ENCODE results near the gene CCDC134. TPM values are rescaled to one million over a fixed set of nuclear protein-coding genes. Genes with fewer than 3 reads are reported as not detected.

Gene CCDC134
- 10 to 100 TPM; 14.4 to 15.8 TPM for total RNA-seq

GRCh38 chr22:41800348-41801146 is at the start of gene CCDC134:
Gene CCDC134, plus strand, starts transcription at chr22:41800679. Its CDS starts 8,212 bp downstream, at chr22:41808891.
- Mint-ChIP-seq H3K27me3 (no peaks in the 10 kb centered on the region), H3K4me3 (peak within 1 kb of the TSS; percentile 96), H3K36me3 (peaks cover 18% of the 10 kb centered on the region), H3K9me3 (no peaks in the 10 kb centered on the region), H3K4me1 (peaks cover 34% of the 10 kb centered on the region), H3K27ac (peak within 1 kb of the TSS; percentile 96)
- DNase-seq, result peak; percentile 96

DNA sequence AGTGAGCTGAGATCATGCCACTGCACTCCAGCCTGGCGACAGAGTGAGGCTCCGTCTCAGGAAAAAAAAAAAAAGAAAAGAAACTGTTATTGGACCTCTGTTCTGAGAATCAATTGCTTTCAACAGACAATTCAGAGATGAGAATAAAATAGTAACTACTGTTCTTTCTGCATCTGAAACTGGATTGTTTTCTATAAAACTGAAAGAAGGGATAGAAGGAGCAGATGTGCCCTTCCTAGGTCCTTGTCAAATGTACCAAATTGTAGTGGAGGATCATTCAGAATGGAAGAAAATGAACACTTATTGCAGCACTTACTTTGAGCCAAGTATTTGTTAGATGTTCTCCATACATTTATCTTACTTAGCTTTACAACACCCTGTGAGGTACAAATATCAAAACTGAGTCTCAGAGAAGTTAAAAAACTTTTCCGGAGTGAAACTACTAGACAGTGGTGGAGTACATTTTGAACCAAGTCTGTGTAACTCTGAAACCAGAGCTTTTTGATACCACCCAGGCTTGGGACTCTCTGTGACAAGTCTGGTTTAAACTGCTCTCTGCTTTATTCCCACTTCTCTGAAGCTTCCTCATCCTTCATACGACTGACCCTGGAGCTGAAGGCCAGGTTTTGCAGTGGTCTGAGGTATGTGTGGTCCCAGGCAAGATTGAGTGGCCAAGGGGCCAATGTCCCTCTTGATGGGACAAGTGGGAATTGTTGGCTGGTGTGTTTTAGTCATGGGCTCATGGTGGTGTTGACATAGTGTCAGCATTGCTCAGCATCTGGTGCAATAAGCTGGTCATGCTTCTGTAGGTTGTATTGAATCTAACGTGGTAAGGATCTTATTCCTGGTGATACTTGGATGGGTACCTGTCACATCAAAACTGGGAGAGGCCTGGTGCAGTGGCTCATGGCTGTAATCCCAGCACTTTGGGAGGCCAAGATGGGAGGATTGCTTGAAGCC is 48.2 kb upstream of the CCDC134 start:
- DNase-seq, result no peak
- Mint-ChIP-seq H3K36me3 (no peaks in the 10 kb centered on the region), H3K4me3 (no peak overlapping the region), H3K27me3 (no peaks in the 10 kb centered on the region), H3K4me1 (peaks cover 3% of the 10 kb centered on the region), H3K27ac (no peak overlapping the region), H3K9me3 (no peaks in the 10 kb centered on the region)

DNA sequence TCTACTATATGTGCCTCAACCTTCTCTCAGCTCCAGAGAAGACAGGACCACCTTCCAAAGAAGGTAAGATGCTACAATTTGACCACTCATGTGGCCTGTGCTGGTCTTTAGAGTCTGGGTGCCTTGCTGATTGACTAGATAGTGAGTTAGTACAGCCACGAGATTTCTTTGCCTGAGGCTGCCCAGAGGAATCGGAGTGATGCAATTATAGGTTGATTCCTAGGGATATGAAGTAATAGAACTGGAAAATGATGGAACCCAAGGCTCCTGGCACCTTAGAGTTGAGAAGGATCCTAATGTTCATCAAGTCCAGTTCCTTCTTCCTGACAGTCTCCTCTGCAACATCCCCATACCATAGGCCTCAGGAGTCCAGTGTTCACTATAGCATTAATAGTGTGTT is 46.5 kb upstream of the CCDC134 start:
- no peak for DNase-seq
- H3K9me3 Mint-ChIP-seq, result no peaks in the 10 kb centered on the region
- no peaks in the 10 kb centered on the region for H3K36me3 Mint-ChIP-seq
- H3K4me1 Mint-ChIP-seq, result peaks cover 3% of the 10 kb centered on the region
- no peak overlapping the region for H3K27ac Mint-ChIP-seq
- no peaks in the 10 kb centered on the region for H3K27me3 Mint-ChIP-seq
- no peak overlapping the region for H3K4me3 Mint-ChIP-seq

DNA sequence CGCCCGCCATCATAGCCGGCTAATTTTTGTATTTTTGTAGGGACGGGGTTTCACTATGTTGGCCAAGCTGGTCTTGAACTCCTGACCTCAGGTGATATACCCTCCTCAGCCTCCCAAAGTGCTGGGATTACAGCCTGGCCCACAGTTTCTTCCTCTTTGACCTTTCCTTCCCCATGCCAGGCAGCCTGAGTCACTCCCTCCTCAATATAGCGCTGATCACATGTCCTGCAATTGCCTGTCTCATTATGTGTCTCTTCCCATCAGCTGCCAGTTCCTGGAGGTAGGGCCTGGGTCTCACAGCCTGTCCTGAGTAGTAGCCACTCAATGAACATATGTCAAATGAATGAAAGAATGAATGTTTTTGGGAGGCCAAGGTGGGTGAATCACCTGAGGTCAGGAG is 43.0 kb upstream of the CCDC134 start:
- Mint-ChIP-seq H3K9me3 (no peaks in the 10 kb centered on the region), H3K4me3 (no peak overlapping the region), H3K27ac (no peak overlapping the region), H3K27me3 (no peaks in the 10 kb centered on the region), H3K4me1 (no peaks in the 10 kb centered on the region), H3K36me3 (no peaks in the 10 kb centered on the region)
- no peak for DNase-seq

- H3K4me1 Mint-ChIP-seq, result no peaks in the 10 kb centered on the region
- H3K27me3 Mint-ChIP-seq, result no peaks in the 10 kb centered on the region
- no peaks in the 10 kb centered on the region for H3K36me3 Mint-ChIP-seq
- H3K4me3 Mint-ChIP-seq, result no peak overlapping the region
- no peak for DNase-seq
- H3K9me3 Mint-ChIP-seq, result no peaks in the 10 kb centered on the region
- no peak overlapping the region for H3K27ac Mint-ChIP-seq
Measured at GRCh38 chr22:41758231-41758630, 42.2 kb upstream of the CCDC134 start.

DNA sequence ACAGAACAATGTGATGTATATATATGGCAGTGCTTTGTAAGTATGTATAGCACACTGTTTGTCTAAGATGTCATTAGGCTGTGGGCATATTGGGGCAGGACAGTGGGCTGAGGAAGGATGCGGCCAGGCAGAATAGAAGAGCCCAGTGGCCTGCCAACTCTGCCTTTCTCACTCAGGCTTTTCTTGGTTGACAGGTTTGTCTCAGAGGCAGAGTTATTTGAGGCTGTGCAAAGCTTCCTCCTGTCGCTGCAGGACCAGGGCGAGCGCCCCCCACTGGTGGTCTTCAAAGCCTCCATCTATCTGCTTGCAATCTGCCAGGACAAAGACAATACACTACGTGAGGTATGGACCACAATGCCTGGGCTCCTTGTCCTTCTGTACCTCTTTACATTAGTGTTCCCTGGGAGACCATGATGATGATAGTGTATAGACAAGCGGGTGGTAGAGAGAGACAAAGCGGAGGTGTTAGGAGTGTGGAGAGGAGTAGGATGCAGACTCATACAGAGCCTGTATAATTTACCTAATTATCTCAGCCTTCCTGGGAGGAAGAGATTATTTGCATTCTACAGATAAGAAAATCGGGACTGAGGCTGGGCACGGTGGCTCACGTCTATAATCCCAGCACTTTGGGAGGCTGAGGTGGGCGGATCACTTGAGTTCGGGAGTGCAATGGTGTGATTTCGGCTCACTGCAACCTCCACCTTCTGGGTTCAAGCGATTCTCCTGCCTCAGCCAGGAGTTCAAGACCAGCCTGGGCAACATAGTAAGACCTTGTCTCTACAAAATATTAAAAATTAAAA is 37.3 kb upstream of the CCDC134 start:
- H3K27me3 Mint-ChIP-seq, result no peaks in the 10 kb centered on the region
- no peaks in the 10 kb centered on the region for H3K36me3 Mint-ChIP-seq
- H3K4me1 Mint-ChIP-seq, result peaks cover 2% of the 10 kb centered on the region
- peak; percentile 24 for DNase-seq
- no peak overlapping the region for H3K4me3 Mint-ChIP-seq
- no peak overlapping the region for H3K27ac Mint-ChIP-seq
- no peaks in the 10 kb centered on the region for H3K9me3 Mint-ChIP-seq

DNA sequence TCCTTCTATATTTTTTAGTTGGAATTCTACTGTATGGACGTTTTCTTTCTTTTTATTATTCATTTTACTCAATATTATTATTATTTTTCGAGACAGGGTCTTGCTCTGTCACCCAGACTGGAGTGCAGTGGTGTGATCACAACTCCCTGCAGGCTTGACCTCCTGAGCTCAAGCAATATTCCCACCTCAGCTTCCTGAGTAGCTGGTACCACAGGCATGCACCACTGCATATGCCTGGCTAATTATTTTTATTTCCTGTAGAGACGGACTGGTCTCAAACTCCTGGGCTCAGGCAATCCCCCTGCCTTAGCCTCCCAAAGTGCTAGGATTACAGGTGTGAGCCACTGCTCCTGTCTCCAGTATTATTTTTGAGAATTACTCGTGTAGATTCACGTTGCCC is 34.0 kb upstream of the CCDC134 start:
- Mint-ChIP-seq H3K27me3 (no peaks in the 10 kb centered on the region), H3K36me3 (no peaks in the 10 kb centered on the region), H3K4me1 (peaks cover 4% of the 10 kb centered on the region), H3K9me3 (no peaks in the 10 kb centered on the region), H3K4me3 (no peak overlapping the region), H3K27ac (no peak overlapping the region)
- no peak for DNase-seq

GRCh38 chr22:41768430-41768829 is 32.0 kb upstream of the CCDC134 start:
- no peaks in the 10 kb centered on the region for H3K27me3 Mint-ChIP-seq
- H3K36me3 Mint-ChIP-seq, result no peaks in the 10 kb centered on the region
- no peak overlapping the region for H3K4me3 Mint-ChIP-seq
- no peak for DNase-seq
- peaks cover 4% of the 10 kb centered on the region for H3K4me1 Mint-ChIP-seq
- H3K9me3 Mint-ChIP-seq, result no peaks in the 10 kb centered on the region
- no peak overlapping the region for H3K27ac Mint-ChIP-seq

- Mint-ChIP-seq H3K27ac (no peak overlapping the region), H3K27me3 (no peaks in the 10 kb centered on the region)
- DNase-seq, result no peak
Measured at GRCh38 chr22:41770715-41771468, 29.6 kb upstream of the CCDC134 start.

GRCh38 chr22:41772198-41772597 is 28.3 kb upstream of the CCDC134 start:
- Mint-ChIP-seq H3K4me3 (no peak overlapping the region), H3K27ac (no peak overlapping the region), H3K36me3 (no peaks in the 10 kb centered on the region), H3K27me3 (no peaks in the 10 kb centered on the region), H3K4me1 (peaks cover 4% of the 10 kb centered on the region), H3K9me3 (no peaks in the 10 kb centered on the region)
- no peak for DNase-seq

More at GRCh38 chr22:41770715-41771468, 29.6 kb upstream of the CCDC134 start:
- peaks cover 4% of the 10 kb centered on the region for H3K4me1 Mint-ChIP-seq
- H3K9me3 Mint-ChIP-seq, result no peaks in the 10 kb centered on the region
- no peaks in the 10 kb centered on the region for H3K36me3 Mint-ChIP-seq
- H3K4me3 Mint-ChIP-seq, result no peak overlapping the region

- no peak overlapping the region for H3K27ac Mint-ChIP-seq
- H3K4me3 Mint-ChIP-seq, result no peak overlapping the region
- no peak for DNase-seq
- no peaks in the 10 kb centered on the region for H3K27me3 Mint-ChIP-seq
- no peaks in the 10 kb centered on the region for H3K9me3 Mint-ChIP-seq
- no peaks in the 10 kb centered on the region for H3K36me3 Mint-ChIP-seq
- peaks cover 5% of the 10 kb centered on the region for H3K4me1 Mint-ChIP-seq
Measured at GRCh38 chr22:41772645-41773044, 27.8 kb upstream of the CCDC134 start.

GRCh38 chr22:41775338-41775737 is 25.1 kb upstream of the CCDC134 start:
- Mint-ChIP-seq H3K27ac (no peak overlapping the region), H3K4me1 (peaks cover 16% of the 10 kb centered on the region), H3K27me3 (no peaks in the 10 kb centered on the region), H3K4me3 (no peak overlapping the region), H3K9me3 (no peaks in the 10 kb centered on the region), H3K36me3 (no peaks in the 10 kb centered on the region)
- DNase-seq, result no peak

DNA sequence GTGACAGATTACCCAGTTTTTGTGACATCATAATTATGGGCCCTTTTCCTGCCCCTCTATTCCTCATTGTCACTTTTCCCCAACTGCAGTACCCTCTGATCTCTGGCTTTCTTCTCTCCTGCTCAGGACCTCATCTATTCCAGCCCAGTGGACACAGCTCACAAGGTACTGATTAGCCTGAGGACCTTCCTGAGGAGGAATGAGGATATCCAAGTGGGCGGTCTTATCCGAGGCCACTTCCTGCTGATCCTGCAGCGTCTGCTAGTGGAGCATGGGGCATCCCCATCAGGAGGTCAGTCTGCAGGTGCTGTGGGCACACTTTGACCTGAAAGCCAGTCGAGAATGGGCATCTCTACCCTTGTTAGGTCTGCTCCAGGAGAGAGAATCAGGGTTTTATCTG is 24.5 kb upstream of the CCDC134 start:
- Mint-ChIP-seq H3K4me3 (no peak overlapping the region), H3K27me3 (no peaks in the 10 kb centered on the region), H3K9me3 (no peaks in the 10 kb centered on the region), H3K4me1 (peaks cover 22% of the 10 kb centered on the region), H3K27ac (no peak overlapping the region), H3K36me3 (no peaks in the 10 kb centered on the region)
- no peak for DNase-seq

- Mint-ChIP-seq H3K27ac (no peak overlapping the region), H3K27me3 (no peaks in the 10 kb centered on the region), H3K4me1 (peaks cover 24% of the 10 kb centered on the region), H3K9me3 (no peaks in the 10 kb centered on the region), H3K36me3 (no peaks in the 10 kb centered on the region), H3K4me3 (no peak overlapping the region)
- DNase-seq, result no peak
Measured at GRCh38 chr22:41776381-41776780, 24.1 kb upstream of the CCDC134 start.
